Activated T-cell treated with anti-CD3 and anti-CD28 coated beads for 4 hours (primary cell): Measurements from ENCODE around the gene AKAP6.
"Not testable (repeated sequence)": the region's sequence is repeated elsewhere in the genome, so short reads cannot be mapped to it uniquely, and the experiment has no call there.

ENCODE experiments used
- DNase-seq: peaks from one replicate; pipeline ENCODE4 v3.0.0-alpha.2; 2020

The AKAP6 gene

DNA sequence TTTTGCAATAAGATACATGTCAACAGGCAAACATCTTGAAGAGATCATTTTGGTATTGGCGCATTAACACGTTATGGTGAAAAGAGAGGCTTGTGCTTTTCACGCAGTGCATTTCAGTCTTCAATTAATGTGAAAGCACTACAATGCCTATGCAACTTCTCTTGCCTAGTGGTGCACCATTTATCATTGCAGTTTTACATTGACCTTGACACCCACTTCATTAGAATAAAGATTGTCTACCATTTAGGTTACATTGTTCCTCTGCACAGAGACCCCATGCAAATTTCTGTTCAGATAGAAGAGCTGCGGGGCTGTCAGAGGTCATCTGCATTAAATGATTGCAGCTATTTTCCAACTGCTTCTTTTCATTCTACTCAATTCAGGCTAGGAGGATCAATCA is 397.4 kb downstream of the AKAP6 start:
- DNase-seq: no peak

DNA sequence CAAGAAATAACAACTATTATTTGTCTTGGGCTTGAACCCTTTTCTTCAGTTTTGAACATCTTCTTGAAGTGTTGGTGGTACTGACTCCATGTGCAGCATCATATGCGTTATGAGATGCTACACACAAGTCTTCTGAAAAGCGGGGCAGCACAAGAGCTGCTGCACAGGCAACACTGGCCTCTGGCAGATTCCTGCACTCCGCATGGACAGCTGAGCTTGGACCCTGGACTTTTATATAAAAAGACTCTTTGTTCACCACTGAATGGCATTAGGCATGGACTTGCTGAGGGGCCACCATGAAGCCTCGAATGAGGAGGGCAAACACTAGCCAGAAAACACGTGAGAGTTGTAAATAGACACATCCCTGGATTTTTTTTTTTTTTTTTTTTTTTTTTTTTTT is 398.7 kb downstream of the AKAP6 start:
- DNase-seq: no peak

DNA sequence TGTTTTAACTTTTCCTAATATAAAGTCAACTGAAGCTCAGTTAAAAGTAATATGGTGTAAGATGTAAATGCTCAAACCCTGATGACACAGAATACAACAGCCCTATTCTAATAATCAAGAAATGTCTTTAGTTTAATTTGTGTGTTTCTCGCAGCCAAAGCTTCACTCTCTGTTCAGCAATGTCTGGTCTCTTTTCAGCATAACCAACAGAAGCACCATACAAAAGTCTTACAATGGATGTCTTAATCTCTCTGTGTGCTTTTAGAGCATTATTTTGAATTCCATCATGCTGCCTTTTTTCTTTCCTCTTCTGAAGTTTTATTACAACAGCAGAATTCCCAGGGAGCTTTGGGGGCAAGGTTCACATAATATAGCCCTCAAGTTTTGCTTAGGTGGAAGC is 399.4 kb downstream of the AKAP6 start:
- no peak for DNase-seq

DNA sequence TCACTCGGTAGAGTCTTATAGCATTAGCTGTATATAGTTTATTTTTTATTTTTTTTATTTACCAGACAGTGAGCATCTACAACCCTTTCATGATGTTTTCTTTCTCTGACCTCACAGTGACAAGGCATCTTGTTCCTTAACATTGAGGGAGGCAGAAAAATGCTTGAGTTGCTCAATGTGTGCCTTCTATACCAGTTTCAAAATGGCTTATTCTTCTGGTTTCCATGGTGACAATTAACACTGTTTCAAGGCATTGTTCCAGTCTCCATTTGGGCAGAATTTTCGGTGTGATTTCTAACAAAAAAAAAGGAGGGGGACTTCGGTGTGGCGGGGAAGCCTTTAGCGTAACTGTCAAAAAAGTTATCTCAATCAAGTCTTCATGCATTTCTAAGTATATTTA is 399.9 kb downstream of the AKAP6 start:
- no peak for DNase-seq

DNA sequence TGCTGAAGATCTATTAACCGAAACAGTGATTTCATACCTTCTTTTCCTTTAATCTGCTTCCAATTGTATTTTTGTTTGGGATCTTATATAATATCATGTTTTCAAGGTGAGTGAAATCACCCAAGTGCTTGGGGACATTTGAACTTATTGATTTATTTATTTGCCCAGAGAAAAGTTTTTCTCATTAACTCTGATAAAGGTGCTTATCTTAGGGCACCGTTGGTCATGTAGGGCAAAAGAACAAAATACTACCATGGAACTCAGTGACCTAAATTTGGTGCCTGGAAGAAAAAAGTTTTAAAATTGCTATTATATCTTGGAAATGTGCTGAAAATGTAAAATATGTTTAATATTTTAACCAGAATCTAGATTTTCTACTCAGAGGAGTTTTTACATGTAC is 402.2 kb downstream of the AKAP6 start:
- DNase-seq: no peak

DNA sequence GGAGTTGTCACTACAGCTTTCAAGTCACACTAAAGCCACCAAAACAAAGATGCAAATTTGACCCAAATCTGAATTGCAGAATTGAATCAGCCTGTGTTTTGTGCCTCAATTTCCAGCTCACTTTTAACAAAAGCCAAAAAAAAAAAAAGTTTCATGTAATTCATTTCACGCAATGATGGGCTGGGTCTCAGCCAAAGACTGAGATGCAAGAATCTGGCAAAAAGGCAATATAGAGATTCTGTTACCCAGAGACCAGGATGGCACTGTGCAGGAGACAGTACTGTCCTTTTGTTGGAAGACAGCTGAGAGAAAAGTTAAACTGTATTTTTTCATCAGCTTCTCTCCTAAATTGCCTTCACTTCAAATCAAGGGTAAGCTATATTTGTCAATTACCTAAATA is 403.9 kb downstream of the AKAP6 start:
- no peak for DNase-seq

DNA sequence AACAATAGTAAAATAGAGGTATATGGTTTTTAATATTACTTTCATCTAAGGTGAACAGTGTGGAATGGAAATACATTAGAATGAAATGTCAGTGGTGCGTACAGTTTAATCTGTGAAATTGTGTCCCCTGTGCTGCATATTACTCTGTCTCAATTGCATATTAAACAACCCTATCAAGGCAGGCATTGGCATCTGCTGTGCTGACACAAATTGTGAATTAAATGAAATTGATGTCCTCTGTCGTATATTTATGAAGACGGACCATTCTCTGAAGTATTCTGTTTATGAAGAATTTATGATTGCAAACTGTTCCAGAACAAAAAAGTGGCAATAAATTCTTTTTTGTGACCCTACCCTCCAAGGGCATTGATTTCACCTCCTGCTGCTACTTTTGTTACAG is 405.2 kb downstream of the AKAP6 start:
- no peak for DNase-seq

DNA sequence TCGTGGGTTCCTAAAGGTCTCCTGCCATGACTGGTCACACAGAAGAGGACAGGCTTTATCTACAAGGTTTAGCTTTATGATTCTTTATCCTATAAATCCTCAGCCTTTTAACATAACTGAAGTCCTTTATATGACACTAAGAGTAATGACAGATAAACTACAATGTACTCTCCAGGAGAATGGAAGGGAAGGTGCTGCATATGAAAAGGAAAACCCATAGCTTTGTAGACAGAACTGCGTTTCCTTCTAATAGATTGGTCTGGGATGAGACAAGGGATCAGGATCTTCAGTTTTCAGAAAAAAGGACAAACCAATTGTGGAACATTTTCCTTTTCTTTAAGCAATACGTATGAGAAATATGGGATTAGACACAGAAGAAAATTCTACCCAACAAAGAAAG is 408.5 kb downstream of the AKAP6 start:
- no peak for DNase-seq

DNA sequence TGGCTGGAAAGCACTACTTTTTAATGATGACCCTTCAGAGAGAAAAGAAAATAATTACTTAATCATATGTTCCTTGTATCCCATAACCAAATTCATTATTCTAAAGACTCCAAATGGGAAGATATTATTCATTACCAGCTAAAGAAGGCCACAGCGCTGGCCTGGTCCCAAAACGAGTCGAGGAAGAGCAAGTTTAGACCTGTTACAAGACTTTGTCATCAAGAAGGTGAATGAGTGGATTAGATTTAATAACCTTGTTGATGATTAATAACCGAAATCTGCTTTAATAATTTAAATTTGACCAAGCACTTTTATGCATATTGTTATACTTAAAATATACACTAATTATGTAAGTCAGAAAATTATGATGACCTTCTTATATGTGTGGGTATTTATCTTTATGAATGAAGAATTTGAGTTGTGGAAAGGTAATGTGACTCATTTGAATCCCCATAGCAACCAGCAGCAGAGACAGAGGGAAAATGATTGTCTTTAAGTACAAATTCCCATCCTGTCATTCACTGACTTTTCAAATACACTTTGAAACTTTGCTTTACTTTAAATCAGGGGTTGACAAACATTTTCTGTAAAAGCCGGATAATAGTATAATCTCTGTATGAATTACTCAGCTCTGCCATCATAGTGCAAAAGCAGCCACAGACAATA is 409.2 kb downstream of the AKAP6 start:
- no peak for DNase-seq

DNA sequence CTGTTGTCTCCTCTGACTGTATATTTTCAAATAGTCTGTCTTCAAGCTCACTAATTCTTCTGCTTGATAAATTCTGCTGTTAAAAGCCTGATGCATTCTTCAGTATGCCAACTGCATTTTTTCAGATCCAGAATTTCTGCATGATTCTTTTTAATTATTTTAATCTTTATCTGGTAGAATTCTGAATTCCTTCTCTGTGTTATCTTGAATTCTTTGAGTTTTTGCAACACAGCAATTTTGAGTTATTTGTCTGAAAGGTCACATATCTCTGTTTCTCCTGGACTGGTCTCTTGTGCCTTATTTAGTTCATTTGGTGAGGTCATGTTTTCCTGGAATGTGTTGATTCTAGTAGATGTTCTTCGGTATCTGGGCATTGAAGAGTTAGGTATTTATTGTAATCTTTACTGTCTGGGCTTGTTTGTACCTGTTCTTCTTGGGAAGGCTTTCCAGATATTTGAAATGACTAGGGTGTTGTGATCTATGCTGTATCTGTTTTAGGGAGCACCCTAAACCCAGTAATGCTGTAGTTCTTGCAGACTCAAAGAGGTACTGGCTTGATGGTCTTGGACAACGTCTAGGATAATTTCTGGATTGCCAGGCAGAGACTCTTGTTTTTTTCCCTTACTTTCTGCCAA is 415.8 kb downstream of the AKAP6 start:
- DNase-seq: no peak

DNA sequence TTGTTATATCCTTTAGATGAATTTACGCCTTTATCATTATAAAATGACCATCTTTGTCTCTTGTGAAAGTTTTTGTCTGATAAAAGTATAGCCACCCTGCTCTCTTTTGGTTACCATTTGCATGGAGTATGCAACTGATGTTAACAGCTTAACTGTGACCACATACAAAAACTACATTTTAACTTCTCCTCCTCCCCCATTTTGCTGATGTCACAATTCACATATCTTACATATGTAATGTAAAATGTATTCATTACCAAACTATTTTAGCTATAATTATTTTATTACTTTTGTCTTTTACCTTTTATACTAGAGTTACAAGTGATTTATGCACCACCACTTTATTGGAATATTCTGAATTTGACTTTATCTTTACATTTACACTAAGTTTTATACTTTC is 425.1 kb downstream of the AKAP6 start:
- DNase-seq: no peak

DNA sequence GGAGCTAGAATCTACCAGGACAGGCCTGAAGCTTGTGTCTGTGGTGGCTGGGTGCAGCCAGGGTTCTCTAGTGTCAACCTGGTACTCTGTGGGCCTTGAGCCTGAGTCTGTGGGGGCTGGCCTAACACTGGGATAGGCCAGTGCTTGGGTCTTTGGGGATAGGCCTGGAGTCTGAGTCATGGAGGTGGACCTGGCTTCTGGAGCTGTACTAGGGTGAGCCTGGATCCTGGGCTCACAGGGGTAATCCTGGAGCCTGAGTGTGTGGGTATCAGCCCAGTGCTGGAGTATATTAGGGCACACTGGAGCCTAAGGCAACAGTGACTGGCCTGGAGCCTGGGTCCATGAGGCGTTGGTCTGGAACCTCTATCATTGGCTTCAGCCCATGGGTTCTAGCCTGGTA is 427.1 kb downstream of the AKAP6 start:
- no peak for DNase-seq

DNA sequence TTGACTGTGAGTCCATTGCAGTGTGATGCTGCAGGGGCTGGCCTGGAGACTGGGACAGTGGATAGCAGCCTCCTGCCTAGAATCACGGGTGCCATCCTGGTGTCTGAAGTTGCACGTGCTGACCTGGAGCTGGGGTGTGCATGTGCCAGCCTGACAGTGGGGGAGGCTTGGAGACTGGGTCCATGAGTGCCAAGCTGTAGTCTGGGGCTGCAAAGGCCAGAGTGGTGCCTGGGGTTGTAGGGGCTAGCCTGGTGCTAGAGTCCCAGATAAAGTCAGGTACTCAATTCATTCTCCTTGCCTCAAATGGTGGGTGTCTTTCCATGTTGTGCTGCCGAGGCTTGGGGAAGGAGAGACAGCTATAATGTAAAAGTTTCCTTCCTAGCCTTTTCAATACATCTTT is 427.7 kb downstream of the AKAP6 start:
- no peak for DNase-seq

DNA sequence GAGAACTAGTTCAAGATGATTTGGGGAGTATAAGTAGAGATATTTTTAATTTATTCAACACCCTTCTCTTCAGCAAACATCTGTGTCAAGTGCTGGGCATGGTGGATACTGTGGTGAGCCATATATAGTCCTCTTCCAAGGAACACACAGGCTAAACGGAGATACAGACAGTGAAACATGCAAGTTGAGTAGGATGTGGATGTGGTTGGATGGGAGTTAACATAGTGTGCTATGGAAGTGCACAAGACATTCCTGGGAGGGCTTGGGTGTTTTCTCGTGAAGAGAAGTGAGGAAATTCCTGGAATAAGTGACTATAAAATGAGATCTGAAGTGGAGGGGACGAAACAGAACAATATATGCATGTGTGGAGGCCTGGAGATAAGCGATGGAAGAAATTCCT is 428.5 kb downstream of the AKAP6 start:
- no peak for DNase-seq

DNA sequence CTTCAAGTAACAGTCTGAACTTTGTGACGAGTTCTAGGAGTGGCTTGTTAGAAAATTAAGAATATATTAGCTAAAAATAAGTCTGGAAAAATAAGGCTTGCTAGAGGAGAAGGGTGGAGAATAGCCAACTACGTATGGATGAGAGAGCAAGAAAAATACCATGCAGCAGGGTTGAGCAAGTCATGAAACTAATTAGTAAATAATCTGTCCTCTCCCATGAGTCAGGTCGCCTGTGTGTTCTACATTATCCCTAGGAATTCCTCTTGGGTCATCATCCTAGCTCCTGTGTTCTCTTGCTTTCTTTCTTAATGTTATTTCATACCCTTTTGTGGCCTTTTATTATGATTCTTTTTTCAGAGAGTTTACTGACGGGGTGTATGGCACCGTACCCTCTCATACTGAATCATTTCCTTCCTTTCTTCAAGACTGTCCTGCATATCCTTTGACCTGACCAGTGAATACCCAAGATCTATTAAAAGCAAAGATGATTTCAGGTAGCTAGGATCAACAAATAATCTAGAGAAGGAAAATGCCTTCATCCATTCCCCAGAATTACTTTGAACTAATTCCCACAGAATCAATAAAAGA is 432.4 kb downstream of the AKAP6 start:
- DNase-seq: no peak

DNA sequence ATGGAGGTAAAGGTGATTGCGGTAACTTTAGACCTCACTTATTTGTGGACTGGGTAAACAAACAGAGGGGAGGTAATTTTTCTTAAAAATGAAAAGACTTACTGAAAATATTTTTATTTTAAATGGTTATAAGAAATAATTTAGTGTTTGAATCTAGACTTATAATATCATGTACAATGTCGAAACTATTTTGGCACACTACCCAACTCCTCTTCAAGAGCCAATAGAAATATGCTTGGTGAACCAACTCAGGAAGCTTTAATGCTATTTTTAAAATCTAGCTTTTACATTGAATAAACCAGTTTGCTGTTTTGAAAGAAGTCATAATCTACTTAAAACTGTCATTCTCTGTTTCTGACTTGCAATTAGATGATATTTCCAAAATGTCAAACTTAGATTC is 433.8 kb downstream of the AKAP6 start:
- DNase-seq: no peak

DNA sequence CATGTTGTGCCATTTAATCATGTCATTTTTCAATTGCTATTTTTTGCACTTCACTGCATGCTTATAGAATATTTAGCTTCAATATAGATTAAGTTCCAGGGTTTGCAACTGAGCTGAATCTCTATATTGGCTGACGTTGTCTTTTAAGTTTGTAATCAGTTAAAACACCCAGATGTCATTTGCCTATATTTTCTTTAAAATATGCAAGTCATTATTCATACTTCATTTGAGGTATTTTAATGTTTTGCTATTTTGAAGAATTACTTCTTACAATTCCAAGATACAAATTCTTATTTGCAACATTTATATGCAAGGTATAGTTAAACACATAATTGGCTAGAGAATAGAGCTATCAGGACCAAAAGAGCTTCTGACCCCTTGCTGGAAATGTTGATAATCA is 434.6 kb downstream of the AKAP6 start:
- no peak for DNase-seq

DNA sequence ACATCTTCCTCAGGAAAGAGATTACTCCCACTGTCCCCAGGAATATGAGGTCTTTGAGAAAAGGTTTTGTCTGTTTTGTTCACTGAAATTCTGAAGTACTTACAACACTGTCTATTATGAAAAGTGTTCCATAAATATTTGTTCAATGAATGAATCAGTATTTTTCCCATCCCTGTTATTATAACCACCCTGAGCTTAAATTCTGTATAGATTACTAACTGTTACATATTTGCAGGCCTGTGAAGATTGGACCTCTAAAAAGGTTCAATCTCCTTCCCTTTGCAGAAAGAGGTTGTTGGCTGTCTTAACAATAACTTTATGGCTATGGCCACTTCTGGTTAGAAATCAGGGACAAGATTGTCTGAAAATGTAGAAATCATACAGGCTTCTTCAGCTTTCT is 435.0 kb downstream of the AKAP6 start:
- no peak for DNase-seq

DNA sequence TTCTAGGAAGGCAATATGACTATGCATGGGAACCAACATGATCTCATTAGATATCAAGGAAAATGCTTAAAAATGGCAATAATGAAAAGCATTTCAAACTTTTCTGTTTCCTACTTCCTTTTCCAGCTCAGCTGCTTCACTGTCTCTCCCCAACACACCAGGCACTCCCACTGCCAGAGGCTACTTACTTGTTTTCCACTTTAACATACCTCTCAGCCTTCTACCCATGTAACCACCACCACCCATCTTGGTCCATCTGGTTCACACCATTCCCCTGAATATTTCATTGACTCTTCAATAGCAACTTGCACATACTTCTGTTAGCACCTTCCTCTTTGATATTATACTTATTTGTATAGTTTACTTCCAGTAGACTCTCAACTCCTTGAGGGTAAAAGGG is 441.3 kb downstream of the AKAP6 start:
- DNase-seq: no peak

DNA sequence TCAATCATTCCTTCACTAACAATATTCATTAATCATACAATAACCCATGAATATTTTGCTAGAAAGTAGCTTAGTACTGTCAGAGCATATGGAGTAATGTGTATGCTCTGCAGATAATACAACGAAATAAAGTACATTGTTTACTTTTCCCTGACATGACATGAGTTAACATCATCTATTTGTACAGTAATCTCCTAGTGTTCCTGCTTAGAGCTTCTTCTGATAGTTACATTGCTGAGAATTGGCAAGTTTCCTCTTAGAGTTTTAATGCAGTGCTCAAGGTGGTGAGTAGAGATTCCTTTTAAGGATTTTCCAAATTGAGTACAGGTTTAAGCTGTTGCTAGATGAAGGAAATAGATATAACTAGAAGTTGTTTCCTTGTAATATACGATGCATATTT is 445.1 kb downstream of the AKAP6 start:
- DNase-seq: no peak

DNA sequence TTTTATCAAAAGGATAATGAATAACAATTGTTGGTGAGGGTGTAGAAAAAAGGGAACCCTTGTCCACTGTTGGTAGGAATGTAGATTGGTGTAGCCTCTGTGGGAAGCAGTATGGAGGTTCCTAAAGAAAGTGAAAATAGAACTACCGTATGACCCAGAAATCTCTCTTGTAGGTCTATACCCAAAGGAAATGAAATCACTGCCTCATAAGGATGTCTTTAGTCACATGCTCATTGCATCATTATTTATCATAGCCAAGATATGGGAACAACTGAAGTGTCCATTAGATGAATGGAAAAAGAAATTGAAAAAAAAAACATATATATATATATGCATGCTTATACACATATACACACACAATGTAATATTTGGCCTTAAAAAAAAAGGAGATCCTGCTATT is 450.7 kb downstream of the AKAP6 start:
- DNase-seq: no peak

DNA sequence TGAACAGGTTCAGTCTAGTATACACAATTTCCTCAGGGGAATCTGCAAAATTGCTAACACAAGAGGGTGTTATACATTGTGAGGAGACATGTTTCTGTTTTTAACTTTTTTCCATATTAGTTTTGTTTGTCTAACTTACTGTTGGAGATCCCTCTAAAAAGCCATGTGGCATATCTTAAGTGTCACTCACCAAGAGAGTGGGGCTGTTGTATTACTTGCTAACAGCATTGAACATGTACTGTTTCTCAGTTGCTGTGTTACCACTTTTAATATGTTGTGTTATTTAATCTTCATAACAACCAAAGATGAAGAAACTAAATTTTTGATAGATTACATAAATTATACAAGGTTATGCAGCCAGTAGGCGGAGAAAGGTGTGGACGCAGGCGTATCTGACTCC is 455.3 kb downstream of the AKAP6 start:
- DNase-seq: no peak

DNA sequence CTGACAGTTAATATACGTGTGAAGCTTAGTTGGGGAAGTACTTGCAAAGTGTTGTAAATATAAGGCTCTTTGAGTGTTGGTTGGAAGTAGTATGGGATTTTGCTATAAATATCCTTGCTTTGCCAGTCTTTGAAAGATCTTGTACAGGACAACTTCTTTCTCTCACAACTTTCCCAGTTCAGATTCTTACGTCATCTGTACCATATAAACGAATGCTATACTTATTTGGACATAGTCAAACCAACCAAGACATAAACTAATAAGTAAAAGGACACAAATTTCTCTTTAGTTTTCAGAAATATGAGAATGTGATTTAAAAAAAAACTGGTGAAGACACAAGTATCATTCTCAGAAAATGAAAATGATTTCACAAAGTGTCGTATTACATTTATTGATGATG is 456.5 kb downstream of the AKAP6 start:
- DNase-seq: no peak

DNA sequence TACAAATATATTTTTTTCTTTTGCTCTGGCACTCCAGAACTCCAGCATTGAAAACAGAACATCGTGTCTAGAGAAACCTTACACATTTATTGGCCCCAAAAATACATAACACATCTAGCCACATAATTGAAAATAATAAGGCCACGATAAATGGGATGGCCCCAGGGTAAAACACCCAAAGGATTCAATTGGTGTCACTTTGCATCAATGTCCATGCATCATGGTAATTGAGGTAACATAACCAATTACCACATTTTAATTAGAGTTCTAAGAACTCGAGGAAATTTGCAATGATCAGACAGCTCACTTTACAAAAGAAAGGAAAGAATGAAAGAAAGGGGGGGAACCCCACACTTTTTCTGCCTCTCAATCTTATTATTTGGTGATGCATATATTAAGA is 457.8 kb downstream of the AKAP6 start:
- DNase-seq: no peak

DNA sequence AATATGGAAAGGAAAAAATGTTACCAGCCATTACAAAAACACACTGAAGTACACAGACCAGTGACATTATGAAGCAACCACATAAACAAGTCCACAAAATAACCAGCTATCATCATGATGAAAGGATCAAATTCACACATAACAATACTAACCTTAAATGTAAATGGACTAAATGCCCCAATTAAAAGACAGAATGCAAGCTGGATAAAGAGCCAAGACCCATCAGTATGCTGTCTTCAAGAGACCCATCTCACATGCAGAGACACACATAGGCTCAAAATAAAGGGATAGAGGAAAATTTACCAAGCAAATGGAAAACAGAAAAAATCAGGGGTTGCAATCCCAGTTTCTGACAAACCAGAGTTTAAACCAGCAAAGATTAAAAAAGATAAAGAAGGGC is 463.9 kb downstream of the AKAP6 start:
- not testable (repeated sequence) for DNase-seq
